Fibroblast of lung (primary cell): ENCODE measurements around the gene SELP. TPM values are rescaled to one million over a fixed set of nuclear protein-coding genes. Genes with fewer than 3 reads are reported as not detected.
"Not testable (repeated sequence)": the region's sequence is repeated elsewhere in the genome, so short reads cannot be mapped to it uniquely, and the experiment has no call there.

Experiments used
- DNase-seq, 2 donors: peaks; one replicate each; pipeline versions ENCODE4 v3.0.0 to v3.0.0-alpha.2; 2010; ENCODE audit warnings: low read depth in 2 of 2
- H2AFZ ChIP-seq: 2 replicates; pipeline ENCODE4 v1.5.1; 2012; ENCODE audit warnings: low read length, control low read depth, inconsistent platforms
- H3K27ac ChIP-seq: 2 replicates; pipeline ENCODE4 v1.5.1; 2011; ENCODE audit warnings: low read length, control low read depth; ENCODE audit not compliant: insufficient read depth
- H3K27me3 ChIP-seq: 2 replicates; pipeline ENCODE4 v1.5.1; 2011; ENCODE audit warnings: mild to moderate bottlenecking, low read length; ENCODE audit not compliant: control insufficient read depth, insufficient read depth
- H3K36me3 ChIP-seq: 2 replicates; pipeline ENCODE4 v1.5.1; 2011; ENCODE audit warnings: low read length; ENCODE audit not compliant: control insufficient read depth, insufficient read depth
- H3K4me1 ChIP-seq: 2 replicates; pipeline ENCODE4 v1.5.1; 2011; ENCODE audit warnings: low read length; ENCODE audit not compliant: control insufficient read depth, insufficient read depth; ENCODE audit errors: extremely low read depth
- H3K4me2 ChIP-seq: 2 replicates; pipeline ENCODE4 v1.5.1; 2011; ENCODE audit warnings: low read length, control low read depth; ENCODE audit not compliant: insufficient read depth; ENCODE audit errors: extremely low read depth
- H3K4me3 ChIP-seq, 4 experiments: fragments of 200-600 bp in 1 of 4; sonication (generic) in 1 of 4; replicated peaks in 1 of 4; 2 replicates each; pipeline ENCODE4 v1.5.1; 2011 to 2016; ENCODE audit warnings: low read length in 4 of 4, low read depth in 3 of 4, mild to moderate bottlenecking in 3 of 4, control low read depth in 2 of 4, inconsistent platforms in 1 of 4, mixed read lengths in 1 of 4; ENCODE audit not compliant: insufficient read depth in 1 of 4; ENCODE audit errors: control extremely low read depth in 1 of 4
- H3K79me2 ChIP-seq: 2 replicates; pipeline ENCODE4 v1.5.1; 2012; ENCODE audit warnings: mild to moderate bottlenecking, low read length, inconsistent platforms; ENCODE audit not compliant: control insufficient read depth, insufficient read depth
- H3K9ac ChIP-seq: 2 replicates; pipeline ENCODE4 v1.5.1; 2011; ENCODE audit warnings: mild to moderate bottlenecking, low read length, control low read depth; ENCODE audit not compliant: insufficient read depth
- H3K9me3 ChIP-seq: 2 replicates; pipeline ENCODE4 v1.5.1; 2012; ENCODE audit warnings: low read depth, low read length; ENCODE audit not compliant: control insufficient read depth, insufficient read depth
- H4K20me1 ChIP-seq: 2 replicates; pipeline ENCODE4 v1.5.1; 2011; ENCODE audit warnings: low read length; ENCODE audit not compliant: control insufficient read depth, insufficient read depth; ENCODE audit errors: extremely low read depth
- EZH2 ChIP-seq: IDR thresholded peaks from 2 replicates; pipeline ENCODE4 v1.5.1; 2012; ENCODE audit warnings: low read length, control low read depth, mild to moderate bottlenecking; ENCODE audit errors: missing control alignments
- polyA plus RNA-seq, 2 donors: library from polyadenylated mRNA; depleted of rRNA in 1 of 2; stranded (reverse) in 1 of 2; unstranded in 1 of 2; fragments of >200 nt; gene quantifications; 2 replicates each; pipeline ENCODE4 v1.2.1, GENCODE V29; 2011 to 2012; ENCODE audit warnings: missing spikeins in 1 of 2
- total RNA-seq: library from RNA; depleted of rRNA; stranded (reverse); fragments of >200 nt; gene quantifications from 2 replicates; pipeline ENCODE4 v1.2.1, GENCODE V29; 2014
- TF ChIP-seq, protein P1 (sequence below), 2 donors: IDR thresholded peaks in 1 of 2; conservative IDR thresholded peaks in 1 of 2; 1 replicate in 1 of 2; 2 replicates in 1 of 2; pipeline ENCODE4 v1.5.1; 2011 to 2012; ENCODE audit warnings: low read length in 2 of 2, control low read depth in 1 of 2, inconsistent platforms in 1 of 2, low read depth in 1 of 2, mild to moderate bottlenecking in 1 of 2

Gene SELP
- total and polyA plus RNA-seq, 2 donors (not counting 1 experiment from before 2014, with no cell fraction given): not detected

DNA sequence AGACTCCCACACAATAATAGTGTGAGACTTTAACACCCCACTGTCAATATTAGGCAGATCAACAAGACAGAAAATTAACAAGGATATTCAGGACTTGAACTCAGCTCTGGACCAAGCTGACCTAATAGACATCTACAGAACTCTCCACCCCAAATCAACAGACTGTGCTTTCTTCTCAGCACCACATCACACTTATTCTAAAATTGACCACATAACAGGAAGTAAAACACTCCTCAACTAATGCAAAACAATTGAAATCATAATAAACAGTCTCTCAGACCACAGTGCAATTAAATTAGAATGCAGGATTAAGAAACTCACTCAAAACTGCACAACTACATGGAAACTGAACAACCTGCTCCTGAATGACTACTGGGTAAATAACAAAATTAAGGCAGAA is 28.9 kb upstream of the SELP start:
- DNase-seq, H2AFZ ChIP-seq, H3K27ac ChIP-seq, H3K36me3 ChIP-seq, H3K4me1 ChIP-seq, H3K9ac ChIP-seq, H3K79me2 ChIP-seq, H3K27me3 ChIP-seq, H3K9me3 ChIP-seq, H3K4me2 ChIP-seq, H4K20me1 ChIP-seq, H3K4me3 ChIP-seq: not testable (repeated sequence)

DNA sequence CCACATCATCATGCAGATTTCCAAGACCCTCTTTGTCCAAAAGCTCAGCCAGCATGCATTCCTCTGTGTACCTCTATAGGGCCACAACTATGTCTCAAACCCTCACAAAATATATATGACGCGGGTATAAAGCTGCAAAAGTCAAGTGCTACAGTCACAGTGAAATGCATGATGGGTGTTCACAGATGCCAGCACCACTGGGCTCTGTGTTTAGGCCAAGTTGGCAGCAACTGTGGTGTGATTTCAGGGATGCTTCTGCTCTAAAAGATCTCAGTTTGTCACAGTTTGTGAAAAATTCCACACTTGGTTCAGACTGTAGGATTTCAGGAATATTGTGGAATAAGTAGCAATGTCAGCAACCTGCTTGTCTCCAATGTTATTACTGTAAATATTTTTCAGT is 23.9 kb upstream of the SELP start:
- H3K27me3 ChIP-seq: no peaks in the 10 kb centered on the region
- H4K20me1 ChIP-seq: no peaks in the 10 kb centered on the region
- DNase-seq: no peak
- no peak overlapping the region for H3K4me2 ChIP-seq
- no peak overlapping the region for H3K27ac ChIP-seq
- no peaks in the 10 kb centered on the region for H3K36me3 ChIP-seq
- H3K4me3 ChIP-seq: no peak overlapping the region
- H3K4me1 ChIP-seq: no peaks in the 10 kb centered on the region
- TF ChIP-seq, protein P1, sequence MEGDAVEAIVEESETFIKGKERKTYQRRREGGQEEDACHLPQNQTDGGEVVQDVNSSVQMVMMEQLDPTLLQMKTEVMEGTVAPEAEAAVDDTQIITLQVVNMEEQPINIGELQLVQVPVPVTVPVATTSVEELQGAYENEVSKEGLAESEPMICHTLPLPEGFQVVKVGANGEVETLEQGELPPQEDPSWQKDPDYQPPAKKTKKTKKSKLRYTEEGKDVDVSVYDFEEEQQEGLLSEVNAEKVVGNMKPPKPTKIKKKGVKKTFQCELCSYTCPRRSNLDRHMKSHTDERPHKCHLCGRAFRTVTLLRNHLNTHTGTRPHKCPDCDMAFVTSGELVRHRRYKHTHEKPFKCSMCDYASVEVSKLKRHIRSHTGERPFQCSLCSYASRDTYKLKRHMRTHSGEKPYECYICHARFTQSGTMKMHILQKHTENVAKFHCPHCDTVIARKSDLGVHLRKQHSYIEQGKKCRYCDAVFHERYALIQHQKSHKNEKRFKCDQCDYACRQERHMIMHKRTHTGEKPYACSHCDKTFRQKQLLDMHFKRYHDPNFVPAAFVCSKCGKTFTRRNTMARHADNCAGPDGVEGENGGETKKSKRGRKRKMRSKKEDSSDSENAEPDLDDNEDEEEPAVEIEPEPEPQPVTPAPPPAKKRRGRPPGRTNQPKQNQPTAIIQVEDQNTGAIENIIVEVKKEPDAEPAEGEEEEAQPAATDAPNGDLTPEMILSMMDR (conservative IDR thresholded peaks at IDR 0.05 in 1 of 2, IDR thresholded peaks at IDR 0.05 in 1 of 2; ENCODE audit: low read depth in 1 of 2, low read length in 2 of 2): no peak
- H3K9ac ChIP-seq: no peak overlapping the region
- H3K9me3 ChIP-seq: no peaks in the 10 kb centered on the region
- H3K79me2 ChIP-seq: no peaks in the 10 kb centered on the region
- H2AFZ ChIP-seq: no peak overlapping the region

DNA sequence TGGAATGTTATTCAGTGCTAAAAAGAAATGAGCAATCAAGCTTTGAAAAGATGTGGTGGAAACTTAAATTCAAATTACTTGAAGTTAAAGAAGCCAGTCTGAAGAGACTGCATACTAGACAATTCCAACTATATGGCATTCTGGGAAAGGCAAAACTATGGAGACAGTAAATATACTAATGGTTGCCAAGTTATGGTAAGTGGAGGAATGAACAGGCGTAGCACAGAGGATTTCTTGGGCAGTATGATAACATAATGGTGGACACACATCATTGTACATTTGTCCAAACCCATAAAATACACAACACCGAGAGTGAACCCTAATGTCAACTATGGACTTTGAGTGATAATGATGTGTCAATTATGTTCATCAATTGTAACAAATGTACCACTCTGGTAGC is 21.1 kb upstream of the SELP start:
- Histone ChIP-seq H3K4me2 (no peak overlapping the region), H2AFZ (no peak overlapping the region), H3K27ac (no peak overlapping the region), H3K79me2 (no peaks in the 10 kb centered on the region), H3K27me3 (no peaks in the 10 kb centered on the region), H3K36me3 (no peaks in the 10 kb centered on the region), H3K9ac (no peak overlapping the region), H3K4me1 (no peaks in the 10 kb centered on the region), H3K9me3 (no peaks in the 10 kb centered on the region), H4K20me1 (no peaks in the 10 kb centered on the region), H3K4me3 (no peak overlapping the region)
- no peak for DNase-seq
- TF ChIP-seq EZH2: no peak

DNA sequence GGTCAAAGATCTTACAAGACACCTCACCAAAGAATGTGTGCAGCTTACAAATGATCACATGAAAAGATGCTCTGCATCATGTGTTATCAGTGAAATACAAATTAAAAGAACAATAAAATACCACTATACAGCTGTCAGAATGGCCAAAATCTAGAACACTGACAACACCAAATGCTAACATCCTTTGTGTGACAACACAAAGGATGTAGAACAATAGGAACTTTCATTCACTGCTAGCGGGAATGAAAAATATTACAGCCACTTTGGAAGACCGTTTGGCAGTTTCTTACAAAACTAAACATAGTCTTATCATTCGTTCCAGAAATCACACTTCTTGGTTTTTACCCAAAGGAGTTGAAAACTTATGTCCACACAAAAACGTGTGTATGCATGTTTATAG is 20.6 kb upstream of the SELP start:
- Histone ChIP-seq H3K4me3 (no peak overlapping the region), H3K9me3 (no peaks in the 10 kb centered on the region), H3K4me1 (no peaks in the 10 kb centered on the region), H3K36me3 (no peaks in the 10 kb centered on the region), H3K4me2 (no peak overlapping the region), H3K27ac (no peak overlapping the region), H3K79me2 (no peaks in the 10 kb centered on the region), H2AFZ (no peak overlapping the region), H3K27me3 (no peaks in the 10 kb centered on the region), H3K9ac (no peak overlapping the region), H4K20me1 (no peaks in the 10 kb centered on the region)
- DNase-seq: no peak
- TF ChIP-seq, protein P1 (conservative IDR thresholded peaks at IDR 0.05 in 1 of 2, IDR thresholded peaks at IDR 0.05 in 1 of 2; ENCODE audit: low read depth in 1 of 2, low read length in 2 of 2): no peak
- TF ChIP-seq EZH2: no peak
